ENCODE measurements around the gene COL5A2.
A peak's percentile ranks its signal among the peaks of the same experiment; 100 is the strongest.

COL5A2 gene

GRCh38 chr2:189102735-189103134 lies 76.8 kb downstream of the COL5A2 start:
- DNase-seq (ENCODE audit: low spot score) (no peak), FAIRE-seq (no peak)

GRCh38 chr2:189097934-189098333 lies 81.6 kb downstream of the COL5A2 start:
- no peak for DNase-seq (ENCODE audit: low spot score)
- no peak for FAIRE-seq

GRCh38 chr2:189096769-189097447 lies 82.7 kb downstream of the COL5A2 start:
- FAIRE-seq = peak; percentile 97
- peak; percentile 92 for DNase-seq (ENCODE audit: low spot score)

- FAIRE-seq (no peak), DNase-seq (ENCODE audit: low spot score) (no peak)
Measured at GRCh38 chr2:189095101-189095500, 84.5 kb downstream of the COL5A2 start.

GRCh38 chr2:189092936-189093335 lies 86.6 kb downstream of the COL5A2 start:
- FAIRE-seq (no peak), DNase-seq (ENCODE audit: low spot score) (no peak)

- FAIRE-seq = no peak
Measured at GRCh38 chr2:189091253-189091652, 88.3 kb downstream of the COL5A2 start.

GRCh38 chr2:189088591-189089205 lies 90.9 kb downstream of the COL5A2 start:
- DNase-seq (ENCODE audit: low spot score) (no peak), FAIRE-seq (no peak)

More at GRCh38 chr2:189091253-189091652, 88.3 kb downstream of the COL5A2 start:
- no peak for DNase-seq (ENCODE audit: low spot score)

GRCh38 chr2:189086710-189087109 lies 92.9 kb downstream of the COL5A2 start:
- peak; percentile 45 for DNase-seq (ENCODE audit: low spot score)
- no peak for FAIRE-seq

GRCh38 chr2:189086250-189086649 lies 93.3 kb downstream of the COL5A2 start:
- FAIRE-seq = no peak

GRCh38 chr2:189083606-189084005 lies 96.0 kb downstream of the COL5A2 start:
- no peak for FAIRE-seq
- no peak for DNase-seq (ENCODE audit: low spot score)

More at GRCh38 chr2:189086250-189086649, 93.3 kb downstream of the COL5A2 start:
- DNase-seq (ENCODE audit: low spot score) = no peak

GRCh38 chr2:189083106-189083505 lies 96.5 kb downstream of the COL5A2 start:
- FAIRE-seq (no peak), DNase-seq (ENCODE audit: low spot score) (no peak)

GRCh38 chr2:189082376-189082975 lies 97.1 kb downstream of the COL5A2 start:
- DNase-seq (ENCODE audit: low spot score) = no peak
- FAIRE-seq = no peak

- FAIRE-seq (no peak), DNase-seq (ENCODE audit: low spot score) (no peak)
Measured at GRCh38 chr2:189076572-189076971, 103.0 kb downstream of the COL5A2 start.

- no peak for FAIRE-seq
- DNase-seq (ENCODE audit: low spot score) = no peak
Measured at GRCh38 chr2:189076120-189076519, 103.4 kb downstream of the COL5A2 start.

- DNase-seq (ENCODE audit: low spot score) = no peak
- FAIRE-seq = no peak
Measured at GRCh38 chr2:189074506-189074905, 105.1 kb downstream of the COL5A2 start.

GRCh38 chr2:189072036-189072435 lies 107.5 kb downstream of the COL5A2 start:
- FAIRE-seq (no peak), DNase-seq (ENCODE audit: low spot score) (no peak)

GRCh38 chr2:189069855-189070619 lies 109.5 kb downstream of the COL5A2 start:
- FAIRE-seq = no peak
- DNase-seq (ENCODE audit: low spot score) = no peak

GRCh38 chr2:189066037-189066436 lies 113.5 kb downstream of the COL5A2 start:
- FAIRE-seq = no peak
- DNase-seq (ENCODE audit: low spot score) = no peak

- no peak for FAIRE-seq
- no peak for DNase-seq (ENCODE audit: low spot score)
Measured at GRCh38 chr2:189060096-189060642, 119.4 kb downstream of the COL5A2 start.

- FAIRE-seq (no peak), DNase-seq (ENCODE audit: low spot score) (no peak)
Measured at GRCh38 chr2:189057316-189057715, 122.2 kb downstream of the COL5A2 start.

All from RCC 7860 (cell line).